H9 (cell line): Measurements from ENCODE around the gene MXI1. TPM values are rescaled to one million over a fixed set of nuclear protein-coding genes. Genes with fewer than 3 reads are reported as not detected.
A peak's percentile ranks its signal among the peaks of the same experiment; 100 is the strongest.

Experiments
- DNase-seq: peaks from one replicate; pipeline ENCODE4 v3.0.0-alpha.2; 2017
- H2AFZ ChIP-seq: one replicate; pipeline ENCODE4 v1.6.1; 2013; ENCODE audit warnings: mild to moderate bottlenecking, low read length, control low read depth, moderate library complexity
- H2AK5ac ChIP-seq: 2 replicates; pipeline ENCODE4 v1.6.1; 2013; ENCODE audit warnings: low read length, control low read depth, mixed read lengths; ENCODE audit not compliant: insufficient read length
- H2BK120ac ChIP-seq: one replicate; pipeline ENCODE4 v1.6.1; 2013; ENCODE audit warnings: low read depth, mild to moderate bottlenecking, low read length, control low read depth, inconsistent platforms; ENCODE audit not compliant: poor library complexity, severe bottlenecking
- H2BK12ac ChIP-seq: 2 replicates; pipeline ENCODE4 v1.6.1; 2013; ENCODE audit warnings: low read length, control low read depth, mixed read lengths, low read depth; ENCODE audit not compliant: insufficient read length
- H2BK15ac ChIP-seq: 2 replicates; pipeline ENCODE4 v1.6.1; 2013; ENCODE audit warnings: low read depth, low read length, control low read depth
- H2BK20ac ChIP-seq: one replicate; pipeline ENCODE4 v1.6.1; 2013; ENCODE audit warnings: low read depth, mild to moderate bottlenecking, low read length, control low read depth, inconsistent platforms; ENCODE audit not compliant: poor library complexity, severe bottlenecking
- H2BK5ac ChIP-seq: 2 replicates; pipeline ENCODE4 v1.6.1; 2013; ENCODE audit warnings: low read length, control low read depth, mixed read lengths; ENCODE audit not compliant: insufficient read length
- H3K14ac ChIP-seq: 2 replicates; pipeline ENCODE4 v1.6.1; 2013; ENCODE audit warnings: low read length, control low read depth; ENCODE audit not compliant: insufficient read depth
- H3K18ac ChIP-seq: 2 replicates; pipeline ENCODE4 v1.6.1; 2013; ENCODE audit warnings: low read depth, mild to moderate bottlenecking, mixed read lengths, low read length, control low read depth; ENCODE audit not compliant: insufficient read length
- H3K23ac ChIP-seq: 2 replicates; pipeline ENCODE4 v1.6.1; 2013; ENCODE audit warnings: low read length, control low read depth, mixed read lengths, low read depth; ENCODE audit not compliant: insufficient read length
- H3K23me2 ChIP-seq: 2 replicates; pipeline ENCODE4 v1.6.1; 2013; ENCODE audit warnings: low read depth, mild to moderate bottlenecking, mixed read lengths, low read length, control low read depth; ENCODE audit not compliant: insufficient read length, poor library complexity, severe bottlenecking
- H3K27ac ChIP-seq: 2 replicates; pipeline ENCODE4 v1.5.1; 2013; ENCODE audit warnings: low read length, control low read depth, mixed read lengths, low read depth; ENCODE audit not compliant: insufficient read length
- H3K27me3 ChIP-seq: 2 replicates; pipeline ENCODE4 v1.6.1; 2013; ENCODE audit warnings: low read length, control low read depth, inconsistent platforms; ENCODE audit not compliant: insufficient read depth
- H3K4ac ChIP-seq: 2 replicates; pipeline ENCODE4 v1.6.1; 2013; ENCODE audit warnings: low read depth, mild to moderate bottlenecking, control low read depth, inconsistent platforms, low read length, moderate library complexity
- H3K4me1 ChIP-seq: 2 replicates; pipeline ENCODE4 v1.6.1; 2013; ENCODE audit warnings: low read length, control low read depth, inconsistent platforms; ENCODE audit not compliant: insufficient read depth
- H3K4me2 ChIP-seq: 2 replicates; pipeline ENCODE4 v1.6.1; 2013; ENCODE audit warnings: low read length, control low read depth, mixed read lengths; ENCODE audit not compliant: insufficient read length, insufficient read depth
- H3K56ac ChIP-seq: 2 replicates; pipeline ENCODE4 v1.6.1; 2013; ENCODE audit warnings: low read depth, mild to moderate bottlenecking, mixed read lengths, low read length, control low read depth; ENCODE audit not compliant: insufficient read length
- H3K79me1 ChIP-seq: 2 replicates; pipeline ENCODE4 v1.6.1; 2013; ENCODE audit warnings: low read depth, mild to moderate bottlenecking, moderate library complexity, low read length, control low read depth, inconsistent platforms; ENCODE audit not compliant: insufficient read depth, poor library complexity, severe bottlenecking
- H3K79me2 ChIP-seq: 2 replicates; pipeline ENCODE4 v1.6.1; 2013; ENCODE audit warnings: low read length, control low read depth, inconsistent platforms; ENCODE audit not compliant: insufficient read depth
- H3K9ac ChIP-seq: 2 replicates; pipeline ENCODE4 v1.6.1; 2013; ENCODE audit warnings: low read length, control low read depth, mixed read lengths; ENCODE audit not compliant: insufficient read length; ENCODE audit errors: extremely low read depth
- H3K9me3 ChIP-seq: one replicate; pipeline ENCODE4 v1.6.1; 2013; ENCODE audit warnings: low read depth, low read length, inconsistent platforms; ENCODE audit not compliant: control insufficient read depth
- H3T11ph ChIP-seq: one replicate; pipeline ENCODE4 v1.6.1; 2013; ENCODE audit warnings: mild to moderate bottlenecking, low read length, control low read depth, inconsistent platforms
- H4K20me1 ChIP-seq: one replicate; pipeline ENCODE4 v1.6.1; 2013; ENCODE audit not compliant: control insufficient read depth, insufficient read length, insufficient read depth
- H4K5ac ChIP-seq: 2 replicates; pipeline ENCODE4 v1.6.1; 2013; ENCODE audit warnings: low read depth, mild to moderate bottlenecking, mixed read lengths, low read length, control low read depth; ENCODE audit not compliant: insufficient read length
- H4K8ac ChIP-seq: replicated peaks from 2 replicates; pipeline ENCODE4 v1.6.1; 2013; ENCODE audit warnings: low read length, control low read depth, mixed read lengths, low read depth; ENCODE audit not compliant: insufficient read length
- H4K91ac ChIP-seq: 2 replicates; pipeline ENCODE4 v1.6.1; 2013; ENCODE audit warnings: low read depth, mild to moderate bottlenecking, moderate library complexity, mixed read lengths, low read length, control low read depth; ENCODE audit not compliant: insufficient read length
- H3K27ac Mint-ChIP-seq, 3 experiments: 2 replicates in 2 of 3; 3 replicates in 1 of 3; pipeline ENCODE4 v1.8.0; 2020 to 2021; ENCODE audit warnings: mixed read lengths in 3 of 3, mild to moderate bottlenecking in 1 of 3, moderate library complexity in 1 of 3
- H3K27me3 Mint-ChIP-seq: 2 replicates; pipeline ENCODE4 v1.8.0; 2021; ENCODE audit warnings: low read depth, mild to moderate bottlenecking, moderate library complexity, mixed read lengths
- H3K36me3 Mint-ChIP-seq, 3 experiments: 2 replicates in 2 of 3; 3 replicates in 1 of 3; pipeline ENCODE4 v1.8.0; 2020 to 2021; ENCODE audit warnings: low read depth in 3 of 3, mixed read lengths in 3 of 3; ENCODE audit not compliant: insufficient read depth in 1 of 3
- H3K4me1 Mint-ChIP-seq, 2 experiments: 2 replicates each; pipeline ENCODE4 v1.8.0; 2020; ENCODE audit warnings: mixed read lengths in 2 of 2
- H3K4me3 Mint-ChIP-seq, 2 experiments: 2 replicates in 1 of 2; 3 replicates in 1 of 2; pipeline ENCODE4 v1.8.0; 2020 to 2021; ENCODE audit warnings: mild to moderate bottlenecking in 2 of 2, mixed read lengths in 2 of 2, moderate library complexity in 1 of 2
- H3K9me3 Mint-ChIP-seq, 2 experiments: 2 replicates in 1 of 2; 3 replicates in 1 of 2; pipeline ENCODE4 v1.8.0; 2020; ENCODE audit warnings: mild to moderate bottlenecking in 2 of 2, mixed read lengths in 2 of 2, moderate library complexity in 1 of 2
- WGBS: extraction: QIAGEN DNeasy Blood & Tissue Kit; methylation state at CpG from one replicate; pipeline ENCODE4 v1.1.7; 2013; ENCODE audit warnings: missing lambda C conversion rate, low lambda C conversion rate, mixed read lengths; ENCODE audit not compliant: insufficient read length; ENCODE audit errors: extremely low coverage; 5-methylcytosine and 5-hydroxymethylcytosine counted together
- total RNA-seq: library from RNA; stranded (reverse); gene quantifications from 2 replicates; pipeline ENCODE4 v1.2.1, GENCODE V29; 2021
- TF ChIP-seq, protein P1 (sequence below): fragments of 200-600 bp; sonication (generic); conservative IDR thresholded peaks from 3 replicates; pipeline ENCODE4 v1.8.0; 2021; ENCODE audit warnings: antibody characterized with exemption, mild to moderate bottlenecking

The MXI1 gene
- total RNA-seq, 1 experiment from 2014 or later = 5.6 TPM

DNA sequence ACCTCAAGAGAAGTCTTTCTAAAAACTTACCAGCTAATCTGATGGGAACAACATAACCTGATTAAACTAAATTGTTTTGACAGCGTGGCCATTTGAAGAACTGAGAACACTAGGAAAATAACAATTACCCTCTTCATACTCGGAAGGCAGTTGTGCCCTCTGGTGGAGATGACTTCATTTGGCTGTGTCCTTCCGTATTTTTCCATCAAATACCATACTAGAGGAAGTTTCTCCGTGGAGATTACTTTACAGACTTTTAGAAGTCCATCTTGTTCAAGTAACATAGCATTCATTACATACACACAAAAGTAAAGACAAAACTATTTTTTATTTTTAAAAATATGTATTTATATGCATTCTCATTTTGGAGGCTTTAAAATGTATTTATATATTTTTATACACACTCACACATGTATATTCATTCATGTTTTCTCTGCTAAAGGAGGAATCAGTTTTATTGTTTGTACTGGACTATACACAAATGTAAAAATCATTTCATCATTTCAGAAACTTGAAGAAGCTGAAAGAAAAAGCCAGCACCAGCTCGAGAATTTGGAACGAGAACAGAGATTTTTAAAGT, 72.1 kb downstream of the MXI1 start:
- H3K4me1 ChIP-seq = no peaks in the 10 kb centered on the region
- Mint-ChIP-seq H3K4me1 (peaks cover 2 to 5% of the 10 kb centered on the region in 2 experiments), H3K9me3 (no peaks in the 10 kb centered on the region), H3K36me3 (peaks cover 0 to 3% (median under 1%) of the 10 kb centered on the region in 3 experiments; a peak in 1 of 7 replicates), H3K4me3 (no peak overlapping the region), H3K27ac (no peak overlapping the region), H3K27me3 (no peaks in the 10 kb centered on the region)
- H3K9ac ChIP-seq = no peak overlapping the region
- H4K91ac ChIP-seq = no peak overlapping the region
- H3K27ac ChIP-seq = no peak overlapping the region
- H2BK20ac ChIP-seq = no peak overlapping the region
- H2BK15ac ChIP-seq = no peak overlapping the region
- no peak overlapping the region for H3K18ac ChIP-seq
- H3K56ac ChIP-seq = no peak overlapping the region
- H4K20me1 ChIP-seq = no peaks in the 10 kb centered on the region
- H3K79me2 ChIP-seq = no peaks in the 10 kb centered on the region
- no CpG with 5 or more reads among the region's 6 CpGs for WGBS
- no peak overlapping the region for H3K23ac ChIP-seq
- no peak overlapping the region for H2BK5ac ChIP-seq
- no peak overlapping the region for H3T11ph ChIP-seq
- no peak for DNase-seq
- no peaks in the 10 kb centered on the region for H3K27me3 ChIP-seq
- H3K4me2 ChIP-seq = no peak overlapping the region
- H3K23me2 ChIP-seq = no peaks in the 10 kb centered on the region
- H4K5ac ChIP-seq = no peak overlapping the region
- no peak overlapping the region for H2AK5ac ChIP-seq
- no peaks in the 10 kb centered on the region for H3K79me1 ChIP-seq
- no peak overlapping the region for H2BK120ac ChIP-seq
- H4K8ac ChIP-seq = no peak overlapping the region
- no peaks in the 10 kb centered on the region for H3K9me3 ChIP-seq
- H3K4ac ChIP-seq = no peak overlapping the region
- TF ChIP-seq, protein P1, sequence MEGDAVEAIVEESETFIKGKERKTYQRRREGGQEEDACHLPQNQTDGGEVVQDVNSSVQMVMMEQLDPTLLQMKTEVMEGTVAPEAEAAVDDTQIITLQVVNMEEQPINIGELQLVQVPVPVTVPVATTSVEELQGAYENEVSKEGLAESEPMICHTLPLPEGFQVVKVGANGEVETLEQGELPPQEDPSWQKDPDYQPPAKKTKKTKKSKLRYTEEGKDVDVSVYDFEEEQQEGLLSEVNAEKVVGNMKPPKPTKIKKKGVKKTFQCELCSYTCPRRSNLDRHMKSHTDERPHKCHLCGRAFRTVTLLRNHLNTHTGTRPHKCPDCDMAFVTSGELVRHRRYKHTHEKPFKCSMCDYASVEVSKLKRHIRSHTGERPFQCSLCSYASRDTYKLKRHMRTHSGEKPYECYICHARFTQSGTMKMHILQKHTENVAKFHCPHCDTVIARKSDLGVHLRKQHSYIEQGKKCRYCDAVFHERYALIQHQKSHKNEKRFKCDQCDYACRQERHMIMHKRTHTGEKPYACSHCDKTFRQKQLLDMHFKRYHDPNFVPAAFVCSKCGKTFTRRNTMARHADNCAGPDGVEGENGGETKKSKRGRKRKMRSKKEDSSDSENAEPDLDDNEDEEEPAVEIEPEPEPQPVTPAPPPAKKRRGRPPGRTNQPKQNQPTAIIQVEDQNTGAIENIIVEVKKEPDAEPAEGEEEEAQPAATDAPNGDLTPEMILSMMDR = peak; percentile 78
- H2AFZ ChIP-seq = no peak overlapping the region
- no peak overlapping the region for H2BK12ac ChIP-seq
- H3K14ac ChIP-seq = no peak overlapping the region
